Measurements from ENCODE around the gene SOX6. TPM values are rescaled to one million over a fixed set of nuclear protein-coding genes. Genes with fewer than 3 reads are reported as not detected.

The SOX6 gene
- total RNA-seq, 4 donors from 2014 or later: 1.6 to 22.7 (median 6.9) TPM

GRCh38 chr11:15918674-15919073 is 437.7 kb downstream of the SOX6 start:
- H3K4me3 ChIP-seq: no peak overlapping the region
- no peaks in the 10 kb centered on the region for H3K36me3 ChIP-seq
- intact Hi-C loops (cut with DNase I; ENCODE audit: low total_unique reads) (no loop called here), in situ Hi-C loops (cut with MboI; ENCODE audit: low pct_ligation_motif_present in 1 of 4, low pct_unique_long_range_greater_than_20kb in 1 of 4, low sequenced_read_pairs in 3 of 4) (loop anchor here in 1 of 4 donors (25.0 kb wide), 1 partner anchor 694 kb away; no protein-coding TSS in a partner anchor)
- DNase-seq: no peak
- H3K27ac ChIP-seq: no peak overlapping the region
- TF ChIP-seq EP300 (IDR thresholded peaks at IDR 0.05; ENCODE audit: low read depth) (no peak), POLR2AphosphoS5 (IDR thresholded peaks at IDR 0.05) (no peak), CTCF (IDR thresholded peaks at IDR 0.05) (no peak), POLR2A (IDR thresholded peaks at IDR 0.05) (no peak)
- no peaks in the 10 kb centered on the region for H3K4me1 ChIP-seq
- WGBS, 2 donors (ENCODE audit: low coverage in 1 of 2): 75% methylated on average over 1 of the region's 1 CpG; no CpG with 5 or more reads in 1 of the 2 donors
- H3K9me3 ChIP-seq: no peaks in the 10 kb centered on the region
- no peaks in the 10 kb centered on the region for H3K27me3 ChIP-seq

- DNase-seq: no peak
- H3K4me3 ChIP-seq: no peak overlapping the region
- no peaks in the 10 kb centered on the region for H3K27me3 ChIP-seq
- H3K36me3 ChIP-seq: no peaks in the 10 kb centered on the region
- intact Hi-C loops (cut with DNase I; ENCODE audit: low total_unique reads): no loop called here
- TF ChIP-seq POLR2AphosphoS5 (IDR thresholded peaks at IDR 0.05) (no peak), EP300 (IDR thresholded peaks at IDR 0.05; ENCODE audit: low read depth) (no peak), CTCF (IDR thresholded peaks at IDR 0.05) (no peak), POLR2A (IDR thresholded peaks at IDR 0.05) (no peak)
- no peaks in the 10 kb centered on the region for H3K9me3 ChIP-seq
- no peaks in the 10 kb centered on the region for H3K4me1 ChIP-seq
- in situ Hi-C loops (cut with MboI; ENCODE audit: low pct_ligation_motif_present in 1 of 4, low pct_unique_long_range_greater_than_20kb in 1 of 4, low sequenced_read_pairs in 3 of 4): loop anchor here in 1 of 4 donors (25.0 kb wide), 1 partner anchor 694 kb away; no protein-coding TSS in a partner anchor
- WGBS, 2 donors (ENCODE audit: low coverage in 1 of 2): 86% methylated on average over 2 of the region's 2 CpGs; no CpG with 5 or more reads in 1 of the 2 donors
- no peak overlapping the region for H3K27ac ChIP-seq
Measured at GRCh38 chr11:15918212-15918611, 438.1 kb downstream of the SOX6 start.
